OCI-LY3 (cell line): ENCODE results near the gene RPS3.

ENCODE experiments used
- CTCF ChIP-seq: fragments of 200-600, 300-600 bp; sonication (generic); IDR thresholded peaks from 2 replicates; pipeline ENCODE4 v1.5.1; 2014; ENCODE audit warnings: antibody characterized with exemption, low read length, low read depth
- EZH2phosphoT487 ChIP-seq: fragments of 200-600 bp; shearing (Covaris generic); IDR thresholded peaks from 2 replicates; pipeline ENCODE4 v1.6.1; 2018; ENCODE audit warnings: antibody characterized with exemption, mixed run types, low read depth

- TF ChIP-seq CTCF = no peak
- no peak for TF ChIP-seq EZH2phosphoT487
Measured at GRCh38 chr11:75434051-75434450, 34.7 kb downstream of the RPS3 start.
